Heart left ventricle (tissue), 13 donors: Measurements from ENCODE around the gene KIF26A.

Source experiments
- POLR2A ChIP-seq, 2 donors: fragments of 450-650 bp; IDR thresholded peaks; one replicate each; pipeline ENCODE4 v1.6.1; 2017; ENCODE audit warnings: antibody characterized with exemption in 2 of 2, mild to moderate bottlenecking in 2 of 2, moderate library complexity in 2 of 2
- TF ChIP-seq, protein P1 (sequence below), 12 donors: fragments of 200-600 bp; sonication (generic) in 4 of 12; IDR thresholded peaks; one replicate each; pipeline versions ENCODE4 v1.5.0 to v1.8.0; 2018 to 2022; ENCODE audit warnings: antibody characterized with exemption in 12 of 12, mild to moderate bottlenecking in 5 of 12
- donor health status: ischemic (EF 13 %, LVEDD 7.1; RV severe dilation, severe dysfunction).
- donor health status: DM: no; HTN: yes; CAD: no.
- donor health status: DM: no; HTN: no; CAD: no.
- donor health status: ischemic (EF 25% LVEDD 6.9; RV normal size, moderate dysfunction).
- donor health status: ischemic (EF 25% LVEDD 5.7; RV mildly dilated, moderate dysfunction).
- donor health status: ischemic (EF 35%, LVEDD 5.7; RV mildly dilated, moderate dysfunction).
- donor health status: nonischemic (EF 11% LVEDD 7.7; RV severe dilation, severe dysfunction).
- donor health status: DM: yes; HTN: yes; CAD: no.
- donor health status: PGD.
- donor health status: ischemic (EF 29% LVEDD 5.4; RV normal size, mild dysfunction).
- donor health status: nonischemic (EF 23%, LVEDD 6.1; RV moderate dilation, normal function).

DNA sequence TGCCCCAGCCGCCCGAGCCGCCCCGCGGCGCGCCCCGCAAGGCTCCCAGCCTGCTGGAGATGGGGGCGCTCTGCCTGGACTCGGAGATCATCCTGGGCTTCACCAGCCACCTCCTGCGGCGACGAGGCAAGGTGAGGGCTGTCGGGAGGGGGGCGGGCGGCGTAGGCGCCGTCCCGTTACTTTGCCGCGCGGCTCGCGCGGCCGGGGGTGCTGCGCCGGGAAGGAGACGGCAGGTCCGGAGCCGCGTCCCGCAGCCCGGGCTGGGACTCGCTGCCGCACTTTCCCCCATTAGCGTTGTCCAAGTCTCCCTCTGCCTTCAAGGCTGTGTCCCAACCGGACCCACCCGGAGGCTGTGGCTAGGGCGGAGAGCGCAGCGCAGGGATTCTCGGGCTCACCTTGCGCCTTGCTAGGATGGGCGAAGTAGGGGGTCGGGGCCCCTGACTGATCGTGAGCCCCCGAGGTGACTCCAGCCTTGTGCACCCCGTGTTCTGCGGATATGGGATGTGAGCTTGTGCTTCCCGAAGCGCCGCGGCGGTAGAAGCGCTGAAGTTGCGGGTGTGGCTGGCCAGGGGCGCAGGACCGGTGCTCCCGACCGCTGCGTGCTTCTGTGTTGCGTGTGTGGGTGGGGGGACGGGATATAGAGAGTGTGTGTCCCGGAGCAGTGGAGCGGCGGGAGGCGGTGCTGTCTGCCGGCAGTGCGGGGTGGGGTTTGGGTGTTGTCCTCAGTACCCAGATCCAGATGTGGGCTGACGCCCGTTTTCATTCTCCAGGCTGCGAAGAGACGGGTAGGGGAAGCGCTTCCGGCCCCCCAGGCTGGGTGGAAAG lies 1.7 kb upstream of the KIF26A start:
- TF ChIP-seq POLR2A (IDR thresholded peaks at IDR 0.05) = no peak
- TF ChIP-seq, protein P1, sequence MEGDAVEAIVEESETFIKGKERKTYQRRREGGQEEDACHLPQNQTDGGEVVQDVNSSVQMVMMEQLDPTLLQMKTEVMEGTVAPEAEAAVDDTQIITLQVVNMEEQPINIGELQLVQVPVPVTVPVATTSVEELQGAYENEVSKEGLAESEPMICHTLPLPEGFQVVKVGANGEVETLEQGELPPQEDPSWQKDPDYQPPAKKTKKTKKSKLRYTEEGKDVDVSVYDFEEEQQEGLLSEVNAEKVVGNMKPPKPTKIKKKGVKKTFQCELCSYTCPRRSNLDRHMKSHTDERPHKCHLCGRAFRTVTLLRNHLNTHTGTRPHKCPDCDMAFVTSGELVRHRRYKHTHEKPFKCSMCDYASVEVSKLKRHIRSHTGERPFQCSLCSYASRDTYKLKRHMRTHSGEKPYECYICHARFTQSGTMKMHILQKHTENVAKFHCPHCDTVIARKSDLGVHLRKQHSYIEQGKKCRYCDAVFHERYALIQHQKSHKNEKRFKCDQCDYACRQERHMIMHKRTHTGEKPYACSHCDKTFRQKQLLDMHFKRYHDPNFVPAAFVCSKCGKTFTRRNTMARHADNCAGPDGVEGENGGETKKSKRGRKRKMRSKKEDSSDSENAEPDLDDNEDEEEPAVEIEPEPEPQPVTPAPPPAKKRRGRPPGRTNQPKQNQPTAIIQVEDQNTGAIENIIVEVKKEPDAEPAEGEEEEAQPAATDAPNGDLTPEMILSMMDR (IDR thresholded peaks at IDR 0.05) = no peak
